Tibial nerve (tissue), 4 donors: ENCODE measurements around the gene HLA-DOA. TPM values are rescaled to one million over a fixed set of nuclear protein-coding genes. Genes with fewer than 3 reads are reported as not detected.

Source experiments
- DNase-seq, 2 donors: peaks; one replicate each; pipeline ENCODE4 v3.0.0-alpha.2; 2019; ENCODE audit warnings: low spot score in 2 of 2
- H3K27ac ChIP-seq, 4 donors: fragments of 200-600 bp; sonication (generic) in 3 of 4; one replicate each; pipeline ENCODE4 v1.5.1; 2017 to 2019; ENCODE audit warnings: mild to moderate bottlenecking in 1 of 4
- H3K27me3 ChIP-seq, 2 donors: fragments of 200-600 bp; sonication (generic) in 1 of 2; one replicate each; pipeline versions ENCODE4 v1.5.1 to v1.6.0; 2017 to 2019
- H3K36me3 ChIP-seq, 3 donors: fragments of 200-600 bp; sonication (generic); one replicate each; pipeline ENCODE4 v1.5.1; 2018 to 2019
- H3K4me1 ChIP-seq, 4 donors: fragments of 200-600 bp; sonication (generic) in 3 of 4; one replicate each; pipeline ENCODE4 v1.5.1; 2017 to 2019
- H3K4me3 ChIP-seq, 4 donors: fragments of 200-600 bp; sonication (generic) in 3 of 4; one replicate each; pipeline ENCODE4 v1.5.1; 2017 to 2019; ENCODE audit warnings: mild to moderate bottlenecking in 1 of 4, moderate library complexity in 1 of 4
- H3K9me3 ChIP-seq, 4 donors: fragments of 200-600 bp; sonication (generic) in 3 of 4; one replicate each; pipeline ENCODE4 v1.5.1; 2017 to 2019
- EP300 ChIP-seq, 2 donors: sonication (generic); formaldehyde crosslinking; IDR thresholded peaks; one replicate each; pipeline ENCODE4 v1.6.1; 2017; ENCODE audit warnings: antibody characterized with exemption in 2 of 2, mild to moderate bottlenecking in 1 of 2
- POLR2A ChIP-seq, 2 donors: fragments of 450-650 bp; IDR thresholded peaks; one replicate each; pipeline ENCODE4 v1.6.1; 2017; ENCODE audit warnings: antibody characterized with exemption in 2 of 2, mild to moderate bottlenecking in 2 of 2, moderate library complexity in 2 of 2
- WGBS, 2 donors: methylation state at CpG; one replicate each; pipeline ENCODE4 v1.1.5; 2018; 5-methylcytosine and 5-hydroxymethylcytosine counted together
- total RNA-seq, 4 donors: library from RNA; depleted of rRNA; stranded (reverse); fragments of >200 nt; gene quantifications; one replicate each; pipeline ENCODE4 v1.1.0, GENCODE V29; 2016
- TF ChIP-seq, protein P1 (sequence below), 5 experiments: fragments of 200-600 bp in 3 of 5; fragments of 450-650 bp in 2 of 5; sonication (generic) in 3 of 5; IDR thresholded peaks; one replicate each; pipeline ENCODE4 v1.5.1; 2016 to 2019; ENCODE audit warnings: antibody characterized with exemption in 5 of 5, mild to moderate bottlenecking in 3 of 5, moderate library complexity in 2 of 5

HLA-DOA gene
- total RNA-seq, 4 donors from 2014 or later, result 3.0 to 17.7 (median 8.4) TPM

DNA sequence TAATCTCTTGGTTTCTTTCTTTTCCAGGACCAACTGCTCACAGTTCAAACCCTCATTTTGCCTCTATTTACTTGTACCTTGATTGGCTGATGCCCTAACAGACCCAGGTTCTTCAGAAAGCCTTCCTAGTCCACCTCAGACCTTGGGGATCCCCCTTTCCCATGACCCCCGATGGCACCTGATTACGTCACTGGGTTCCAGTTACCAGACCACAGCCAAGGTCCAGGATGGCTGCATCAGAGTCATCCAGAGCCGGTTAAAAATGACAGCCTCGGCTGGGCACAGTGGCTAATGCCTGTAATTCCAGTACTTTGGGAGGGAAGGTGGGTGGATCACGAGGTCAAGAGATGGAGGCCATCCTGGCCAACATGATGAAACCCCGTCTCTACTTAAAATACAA is 4.5 kb downstream of the HLA-DOA start:
- TF ChIP-seq POLR2A (IDR thresholded peaks at IDR 0.05) (no peak), EP300 (IDR thresholded peaks at IDR 0.05) (no peak)
- TF ChIP-seq, protein P1, sequence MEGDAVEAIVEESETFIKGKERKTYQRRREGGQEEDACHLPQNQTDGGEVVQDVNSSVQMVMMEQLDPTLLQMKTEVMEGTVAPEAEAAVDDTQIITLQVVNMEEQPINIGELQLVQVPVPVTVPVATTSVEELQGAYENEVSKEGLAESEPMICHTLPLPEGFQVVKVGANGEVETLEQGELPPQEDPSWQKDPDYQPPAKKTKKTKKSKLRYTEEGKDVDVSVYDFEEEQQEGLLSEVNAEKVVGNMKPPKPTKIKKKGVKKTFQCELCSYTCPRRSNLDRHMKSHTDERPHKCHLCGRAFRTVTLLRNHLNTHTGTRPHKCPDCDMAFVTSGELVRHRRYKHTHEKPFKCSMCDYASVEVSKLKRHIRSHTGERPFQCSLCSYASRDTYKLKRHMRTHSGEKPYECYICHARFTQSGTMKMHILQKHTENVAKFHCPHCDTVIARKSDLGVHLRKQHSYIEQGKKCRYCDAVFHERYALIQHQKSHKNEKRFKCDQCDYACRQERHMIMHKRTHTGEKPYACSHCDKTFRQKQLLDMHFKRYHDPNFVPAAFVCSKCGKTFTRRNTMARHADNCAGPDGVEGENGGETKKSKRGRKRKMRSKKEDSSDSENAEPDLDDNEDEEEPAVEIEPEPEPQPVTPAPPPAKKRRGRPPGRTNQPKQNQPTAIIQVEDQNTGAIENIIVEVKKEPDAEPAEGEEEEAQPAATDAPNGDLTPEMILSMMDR (IDR thresholded peaks at IDR 0.05), result no peak
- H3K36me3 ChIP-seq, result no peaks in the 10 kb centered on the region
- no peak overlapping the region for H3K27ac ChIP-seq
- no peak for DNase-seq
- H3K9me3 ChIP-seq, result no peaks in the 10 kb centered on the region
- 77 to 82% methylated on average over 6 of the region's 6 CpGs for WGBS, 2 donors
- peaks cover 0 to 6% (median 0%) of the 10 kb centered on the region in 4 donors for H3K4me1 ChIP-seq
- no peak overlapping the region for H3K4me3 ChIP-seq
- H3K27me3 ChIP-seq, result peaks cover 0 to 8% of the 10 kb centered on the region in 2 donors

DNA sequence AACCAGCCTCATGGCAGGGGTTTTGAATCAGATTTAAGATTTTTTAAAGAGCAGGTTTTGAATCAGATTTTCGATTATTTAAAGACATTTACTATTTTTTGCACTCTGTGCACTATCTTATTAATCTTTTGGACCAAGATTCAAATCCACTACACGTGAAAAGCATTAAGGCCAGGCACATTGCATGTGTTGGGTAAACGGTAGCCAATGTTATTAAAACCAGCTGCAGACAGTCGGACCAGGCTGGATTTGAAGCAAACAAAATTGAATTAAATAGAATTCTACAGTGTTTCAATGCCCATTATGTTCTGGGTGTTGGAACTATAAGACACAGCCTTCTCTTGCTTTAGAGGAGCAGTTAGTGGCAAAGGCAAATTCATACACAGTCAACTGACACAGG is 7.7 kb downstream of the HLA-DOA start:
- TF ChIP-seq EP300 (IDR thresholded peaks at IDR 0.05), result no peak
- no peak for TF ChIP-seq POLR2A (IDR thresholded peaks at IDR 0.05)
- TF ChIP-seq, protein P1 (IDR thresholded peaks at IDR 0.05), result no peak
- Histone ChIP-seq H3K27me3 (peaks cover 0 to 11% of the 10 kb centered on the region in 2 donors), H3K36me3 (no peaks in the 10 kb centered on the region), H3K27ac (no peak overlapping the region), H3K9me3 (no peaks in the 10 kb centered on the region), H3K4me1 (no peaks in the 10 kb centered on the region), H3K4me3 (no peak overlapping the region)
- WGBS, 2 donors, result 47 to 69% methylated on average over 4 of the region's 4 CpGs
- DNase-seq, result no peak

GRCh38 chr6:33000055-33000454 is 9.3 kb downstream of the HLA-DOA start:
- no peaks in the 10 kb centered on the region for H3K9me3 ChIP-seq
- no peak for DNase-seq
- 45 to 50% methylated on average over 8 of the region's 8 CpGs for WGBS, 2 donors
- TF ChIP-seq POLR2A (IDR thresholded peaks at IDR 0.05), result no peak
- TF ChIP-seq, protein P1 (IDR thresholded peaks at IDR 0.05), result peak in 1 of 5 experiments; percentile 6
- peaks cover 0 to 11% of the 10 kb centered on the region in 2 donors for H3K27me3 ChIP-seq
- no peaks in the 10 kb centered on the region for H3K4me1 ChIP-seq
- no peaks in the 10 kb centered on the region for H3K36me3 ChIP-seq
- no peak overlapping the region for H3K4me3 ChIP-seq
- H3K27ac ChIP-seq, result no peak overlapping the region

DNA sequence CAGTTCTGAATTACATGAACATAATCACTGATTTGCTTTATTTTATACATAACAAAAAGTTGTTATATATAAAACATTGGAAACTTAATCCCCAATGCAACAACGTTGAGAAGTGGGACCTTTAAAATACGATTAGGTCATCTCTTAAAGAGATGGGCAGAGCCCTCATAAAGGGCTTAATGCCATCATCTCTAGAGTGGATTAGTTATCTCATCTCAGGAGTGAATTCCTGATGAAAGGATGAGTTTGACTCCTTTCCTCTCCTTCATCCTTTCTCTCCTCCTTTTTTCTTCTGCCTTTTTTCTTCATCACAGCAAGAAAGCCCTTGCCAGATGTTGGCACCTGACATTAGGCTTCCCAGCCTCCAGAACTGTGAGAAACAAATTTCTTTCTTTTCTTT is 13.9 kb downstream of the HLA-DOA start:
- TF ChIP-seq, protein P1 (IDR thresholded peaks at IDR 0.05), result no peak
- no peak for TF ChIP-seq EP300 (IDR thresholded peaks at IDR 0.05)
- TF ChIP-seq POLR2A (IDR thresholded peaks at IDR 0.05), result no peak
- DNase-seq, result no peak
- 45% methylated on average over 2 of the region's 2 CpGs for WGBS, 2 donors

GRCh38 chr6:32993363-32993973 is 15.9 kb downstream of the HLA-DOA start:
- H3K9me3 ChIP-seq, result no peaks in the 10 kb centered on the region
- no peaks in the 10 kb centered on the region for H3K27me3 ChIP-seq
- WGBS, 2 donors, result 74 to 77% methylated on average over 9 of the region's 9 CpGs
- H3K4me3 ChIP-seq, result no peak overlapping the region
- TF ChIP-seq, protein P1 (IDR thresholded peaks at IDR 0.05), result no peak
- TF ChIP-seq POLR2A (IDR thresholded peaks at IDR 0.05), result no peak
- no peak for TF ChIP-seq EP300 (IDR thresholded peaks at IDR 0.05)
- no peak for DNase-seq
- H3K4me1 ChIP-seq, result no peaks in the 10 kb centered on the region
- no peak overlapping the region for H3K27ac ChIP-seq
- no peaks in the 10 kb centered on the region for H3K36me3 ChIP-seq

More for the DNA sequence above, 13.9 kb downstream of the HLA-DOA start:
- H3K9me3 ChIP-seq, result no peaks in the 10 kb centered on the region
- H3K27ac ChIP-seq, result no peak overlapping the region
- peaks cover 0 to 3% of the 10 kb centered on the region in 2 donors for H3K27me3 ChIP-seq
- H3K36me3 ChIP-seq, result no peaks in the 10 kb centered on the region
- H3K4me3 ChIP-seq, result no peak overlapping the region
- no peaks in the 10 kb centered on the region for H3K4me1 ChIP-seq
